Upper lobe of right lung (tissue), 1 donor: ENCODE measurements around the gene CTSC. TPM values are rescaled to one million over a fixed set of nuclear protein-coding genes. Genes with fewer than 3 reads are reported as not detected.

Experiments used
- ATAC-seq: fragments of 200-7000 bp; cut with Tn5 transposase; one replicate; pipeline ENCODE4 v1.9.1; 2020; ENCODE audit warnings: mild to moderate bottlenecking, moderate library complexity
- DNase-seq: peaks from one replicate; pipeline ENCODE4 v3.0.0-alpha.2; 2020
- H3K27ac ChIP-seq: fragments of 200-600 bp; one replicate; pipeline ENCODE4 v1.8.0; 2022
- H3K27me3 ChIP-seq: fragments of 200-600 bp; one replicate; pipeline ENCODE4 v1.8.0; 2022; ENCODE audit warnings: mild to moderate bottlenecking
- H3K36me3 ChIP-seq: fragments of 200-600 bp; one replicate; pipeline ENCODE4 v1.8.0; 2022
- H3K4me1 ChIP-seq: fragments of 200-600 bp; one replicate; pipeline ENCODE4 v1.8.0; 2022
- H3K4me3 ChIP-seq: fragments of 200-600 bp; one replicate; pipeline ENCODE4 v1.8.0; 2022; ENCODE audit warnings: mild to moderate bottlenecking
- H3K9me3 ChIP-seq: fragments of 200-600 bp; one replicate; pipeline ENCODE4 v1.8.0; 2022
- intact Hi-C: fragments of 100-400 bp; cut with DNase I; formaldehyde crosslinking; loops from one replicate; pipeline ENCODE4 v1.11.0; 2022
- long read RNA-seq: library from polyadenylated mRNA; unstranded; transcript quantifications from one replicate; pipeline ENCODE4 v2.0.0, GENCODE V29; 2021
- total RNA-seq: library from RNA; stranded (reverse); fragmentation: NEBNext Ultra II Directional; extraction: Animal tissue kit (Norgen Biotek cat#: 25700); gene quantifications from one replicate; pipeline ENCODE4 v1.2.1, GENCODE V29; 2021
- TF ChIP-seq, protein P1 (sequence below): fragments of 200-600 bp; IDR thresholded peaks from one replicate; pipeline ENCODE4 v1.8.0; 2022; ENCODE audit warnings: antibody characterized with exemption
- donor health status: DM: no; HTN: yes; CAD: no; lungs with severe emphysema.

Gene CTSC
- 278 TPM for total RNA-seq
- long read RNA-seq, full-length matches to known transcripts = 99 of 111 reads
- long read RNA-seq, partial matches to known transcripts = 3 of 111 reads
- long read RNA-seq, other reads (novel, unspliced or antisense) = 9 of 111 reads

DNA sequence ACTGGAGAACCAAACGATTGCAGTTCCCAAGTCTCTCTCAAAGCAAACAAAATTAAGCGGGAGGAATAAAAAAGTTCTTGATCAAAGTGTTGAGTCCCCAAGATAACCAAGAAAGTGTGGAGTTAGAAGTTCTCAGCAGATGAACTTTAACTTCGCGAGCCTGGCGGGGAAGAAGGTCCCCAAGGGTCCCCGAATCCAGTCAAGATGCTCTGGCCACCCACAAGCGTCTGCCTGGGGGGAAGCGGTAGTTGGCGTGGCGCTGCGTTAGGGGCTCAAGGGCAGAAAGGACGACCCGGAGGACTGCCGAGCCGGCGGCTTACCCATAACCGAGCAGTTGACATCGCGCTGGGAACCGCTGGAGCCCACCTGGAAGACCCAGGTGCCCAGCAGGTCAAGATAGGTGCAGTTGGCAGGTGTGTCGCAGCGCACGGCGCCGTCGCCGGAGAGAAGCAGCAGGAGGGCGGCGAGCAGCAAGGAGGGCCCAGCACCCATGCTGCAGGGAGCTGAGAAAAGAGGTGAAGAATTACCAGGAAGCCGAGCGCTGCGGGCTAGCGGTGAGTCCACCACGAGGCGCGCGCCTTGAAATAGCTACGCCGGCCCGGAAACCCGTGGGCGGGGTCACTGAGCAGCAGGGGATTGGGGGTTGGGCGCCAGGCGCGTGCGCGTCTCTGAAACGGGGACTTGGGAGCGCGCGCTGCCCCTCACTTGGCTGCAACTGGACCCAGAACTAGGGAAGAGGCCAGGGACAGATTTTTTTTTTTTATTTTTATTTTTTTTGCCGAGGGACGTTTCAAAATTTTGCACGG, at the start of gene CTSC:
CTSC (minus strand) TSS at position 556 of the 806 bp plus-strand sequence; CDS start at position 492, 64 bp downstream.
- Histone ChIP-seq H3K27me3 (no peaks in the 10 kb centered on the region), H3K36me3 (peaks cover 23% of the 10 kb centered on the region), H3K4me3 (peak within 1 kb of the TSS; percentile 92), H3K9me3 (no peaks in the 10 kb centered on the region), H3K4me1 (peaks cover 30% of the 10 kb centered on the region), H3K27ac (peak within 1 kb of the TSS; percentile 90)
- ATAC-seq = peak; percentile 97
- DNase-seq = peak; percentile 98
- intact Hi-C loops = no loop called here
- TF ChIP-seq, protein P1, sequence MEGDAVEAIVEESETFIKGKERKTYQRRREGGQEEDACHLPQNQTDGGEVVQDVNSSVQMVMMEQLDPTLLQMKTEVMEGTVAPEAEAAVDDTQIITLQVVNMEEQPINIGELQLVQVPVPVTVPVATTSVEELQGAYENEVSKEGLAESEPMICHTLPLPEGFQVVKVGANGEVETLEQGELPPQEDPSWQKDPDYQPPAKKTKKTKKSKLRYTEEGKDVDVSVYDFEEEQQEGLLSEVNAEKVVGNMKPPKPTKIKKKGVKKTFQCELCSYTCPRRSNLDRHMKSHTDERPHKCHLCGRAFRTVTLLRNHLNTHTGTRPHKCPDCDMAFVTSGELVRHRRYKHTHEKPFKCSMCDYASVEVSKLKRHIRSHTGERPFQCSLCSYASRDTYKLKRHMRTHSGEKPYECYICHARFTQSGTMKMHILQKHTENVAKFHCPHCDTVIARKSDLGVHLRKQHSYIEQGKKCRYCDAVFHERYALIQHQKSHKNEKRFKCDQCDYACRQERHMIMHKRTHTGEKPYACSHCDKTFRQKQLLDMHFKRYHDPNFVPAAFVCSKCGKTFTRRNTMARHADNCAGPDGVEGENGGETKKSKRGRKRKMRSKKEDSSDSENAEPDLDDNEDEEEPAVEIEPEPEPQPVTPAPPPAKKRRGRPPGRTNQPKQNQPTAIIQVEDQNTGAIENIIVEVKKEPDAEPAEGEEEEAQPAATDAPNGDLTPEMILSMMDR = peak; percentile 12

DNA sequence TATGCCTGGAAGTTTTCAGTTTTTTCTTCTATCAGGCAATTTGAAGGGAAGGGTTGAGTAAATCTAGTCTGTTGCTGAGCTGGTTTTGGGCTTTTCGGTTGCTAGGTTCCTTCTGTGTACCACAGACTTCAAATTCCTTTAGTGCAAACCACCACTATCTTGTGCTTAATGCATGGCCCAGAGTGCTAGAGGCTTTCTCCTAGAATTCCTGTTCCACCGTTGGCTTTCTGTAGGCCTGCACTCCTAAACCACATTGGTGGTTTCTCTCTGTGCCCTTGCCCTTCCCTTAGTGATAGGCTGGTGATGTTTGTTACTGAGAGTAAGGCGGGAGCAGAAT, 47.1 kb upstream of the CTSC start:
- H3K27ac ChIP-seq = no peak overlapping the region
- no peak for DNase-seq
- intact Hi-C loops = no loop called here
- TF ChIP-seq, protein P1 = no peak
- no peak for ATAC-seq
- H3K4me3 ChIP-seq = no peak overlapping the region
- H3K36me3 ChIP-seq = no peaks in the 10 kb centered on the region
- H3K9me3 ChIP-seq = no peaks in the 10 kb centered on the region
- H3K4me1 ChIP-seq = no peaks in the 10 kb centered on the region
- H3K27me3 ChIP-seq = no peaks in the 10 kb centered on the region

- no peaks in the 10 kb centered on the region for H3K27me3 ChIP-seq
- no peaks in the 10 kb centered on the region for H3K36me3 ChIP-seq
- ATAC-seq = no peak
- H3K4me1 ChIP-seq = no peaks in the 10 kb centered on the region
- intact Hi-C loops = no loop called here
- H3K4me3 ChIP-seq = no peak overlapping the region
- DNase-seq = no peak
- no peaks in the 10 kb centered on the region for H3K9me3 ChIP-seq
- TF ChIP-seq, protein P1 = no peak
- H3K27ac ChIP-seq = no peak overlapping the region
Measured at GRCh38 chr11:88384004-88384668, 46.6 kb upstream of the CTSC start.

DNA sequence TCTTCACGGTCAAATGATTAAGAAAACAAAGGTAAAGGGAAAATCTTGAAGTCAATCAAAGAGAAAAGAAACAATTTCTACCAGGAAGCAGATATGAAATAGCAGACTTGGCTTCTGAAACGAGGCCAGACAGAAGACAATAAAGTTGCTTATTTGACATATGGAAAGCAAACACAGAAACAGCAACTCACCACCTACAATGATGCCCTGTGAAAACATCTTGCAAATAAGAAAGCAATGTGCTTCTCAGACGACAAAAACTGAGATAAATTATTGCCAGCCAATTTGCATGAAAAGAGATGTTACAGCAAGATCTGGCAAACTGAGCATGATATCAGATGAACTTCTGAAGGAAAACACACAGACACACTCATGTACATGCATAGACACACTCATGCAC, 45.9 kb upstream of the CTSC start:
- TF ChIP-seq, protein P1 = no peak
- H3K4me3 ChIP-seq = no peak overlapping the region
- H3K4me1 ChIP-seq = no peaks in the 10 kb centered on the region
- intact Hi-C loops = no loop called here
- no peaks in the 10 kb centered on the region for H3K27me3 ChIP-seq
- no peaks in the 10 kb centered on the region for H3K36me3 ChIP-seq
- no peak overlapping the region for H3K27ac ChIP-seq
- no peaks in the 10 kb centered on the region for H3K9me3 ChIP-seq
- DNase-seq (no peak), ATAC-seq (no peak)

GRCh38 chr11:88379130-88379529, 41.6 kb upstream of the CTSC start:
- Histone ChIP-seq H3K9me3 (no peaks in the 10 kb centered on the region), H3K27me3 (no peaks in the 10 kb centered on the region)
- intact Hi-C loops = no loop called here

More at GRCh38 chr11:88379130-88379529, 41.6 kb upstream of the CTSC start:
- DNase-seq (no peak), ATAC-seq (no peak)
- no peaks in the 10 kb centered on the region for H3K36me3 ChIP-seq
- no peak overlapping the region for H3K4me3 ChIP-seq
- no peak overlapping the region for H3K27ac ChIP-seq
- no peaks in the 10 kb centered on the region for H3K4me1 ChIP-seq
- TF ChIP-seq, protein P1 = no peak
